HCT116 (cell line): ENCODE measurements around the gene KLF16. TPM values are rescaled to one million over a fixed set of nuclear protein-coding genes. Genes with fewer than 3 reads are reported as not detected.

Source experiments
- EGR1 ChIP-seq: IDR thresholded peaks from 2 replicates; pipeline ENCODE4 v1.6.1; 2012; ENCODE audit warnings: low read depth
- POLR2AphosphoS5 ChIP-seq: IDR thresholded peaks from 2 replicates; pipeline ENCODE4 v1.6.1; 2011; ENCODE audit warnings: mild to moderate bottlenecking, low read depth, low read length, moderate library complexity
- REST ChIP-seq: IDR thresholded peaks from 2 replicates; pipeline ENCODE4 v1.6.1; 2012; ENCODE audit warnings: low read depth
- TCF7L2 ChIP-seq: IDR thresholded peaks from 2 replicates; pipeline ENCODE4 v1.7.0; 2011; ENCODE audit warnings: borderline replicate concordance, inconsistent platforms; ENCODE audit not compliant: insufficient read depth, insufficient read length; ENCODE audit errors: extremely low read depth
- YY1 ChIP-seq: IDR thresholded peaks from 2 replicates; pipeline ENCODE4 v1.6.1; 2011; ENCODE audit warnings: low read length, low read depth, moderate library complexity, mild to moderate bottlenecking; ENCODE audit not compliant: insufficient replicate concordance; ENCODE audit errors: extremely low read depth
- ZBTB33 ChIP-seq: IDR thresholded peaks from 2 replicates; pipeline ENCODE4 v1.6.1; 2011; ENCODE audit warnings: mild to moderate bottlenecking, low read length, moderate library complexity; ENCODE audit not compliant: insufficient replicate concordance; ENCODE audit errors: extremely low read depth
- ZNF274 ChIP-seq: fragments of 200-500 bp; sonication (Bioruptor generic); IDR thresholded peaks from 2 replicates; pipeline ENCODE4 v1.6.1; 2014; ENCODE audit warnings: mild to moderate bottlenecking, low read depth, low read length, inconsistent platforms
- total RNA-seq: library from RNA; stranded (reverse); gene quantifications from one replicate; pipeline ENCODE4 v1.2.1, GENCODE V29; 2021; ENCODE audit not compliant: unreplicated experiment

KLF16 gene
- total RNA-seq, 1 experiment from 2014 or later, result 64.3 TPM

- no peak for TF ChIP-seq REST
- no peak for TF ChIP-seq POLR2AphosphoS5
- TF ChIP-seq ZNF274, result no peak
- no peak for TF ChIP-seq TCF7L2
- TF ChIP-seq ZBTB33, result no peak
- TF ChIP-seq YY1, result no peak
- TF ChIP-seq EGR1, result no peak
These were observed 10.4 kb upstream of the KLF16 start (continued) for GRCh38 chr19:1873524-1874473.
